ENCODE measurements around the gene PAPPA2. TPM values are rescaled to one million over a fixed set of nuclear protein-coding genes. Genes with fewer than 3 reads are reported as not detected.

PAPPA2 gene
- total RNA-seq, 1 experiment from 2014 or later: 0.81 TPM

DNA sequence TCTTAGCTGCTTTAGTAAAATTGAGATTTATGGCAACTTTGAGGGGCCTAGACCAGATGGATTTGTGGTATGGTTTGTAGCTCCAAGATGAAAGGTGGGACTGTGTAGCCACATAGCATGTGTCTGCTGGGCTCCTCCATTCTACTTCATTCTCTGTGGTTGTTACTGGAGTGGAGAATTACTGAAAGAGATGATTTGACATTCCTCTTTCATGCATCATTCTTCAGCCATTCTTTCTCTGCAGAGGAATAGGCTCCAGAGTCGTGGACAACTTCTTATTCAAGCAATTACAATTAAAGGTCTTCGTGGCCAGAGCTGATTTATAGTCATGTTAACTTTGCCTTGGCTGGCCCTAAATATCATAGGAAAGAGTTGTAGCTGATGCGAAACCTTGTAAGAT lies 328.9 kb downstream of the PAPPA2 start:
- Mint-ChIP-seq H3K27me3 (ENCODE audit: low read depth) (no peaks in the 10 kb centered on the region), H3K4me1 (peaks cover 0 to 4% of the 10 kb centered on the region in 2 experiments; a peak in 2 of 4 replicates), H3K4me3 (no peak overlapping the region), H3K9me3 (no peaks in the 10 kb centered on the region), H3K36me3 (ENCODE audit: insufficient read depth in 1 of 3, low read depth in 3 of 3) (no peaks in the 10 kb centered on the region; a peak in 1 of 7 replicates), H3K27ac (no peak overlapping the region)
- Histone ChIP-seq H3K4me1 (ENCODE audit: insufficient read depth, low read length) (peaks cover 3% of the 10 kb centered on the region; the same call in 1 of the 2 replicates), H4K5ac (ENCODE audit: insufficient read length, low read depth, low read length) (no peak overlapping the region), H3K9ac (ENCODE audit: extremely low read depth, insufficient read length, low read length) (no peak overlapping the region), H3K14ac (ENCODE audit: insufficient read depth, low read length) (no peak overlapping the region), H3K23ac (ENCODE audit: insufficient read length, low read depth, low read length) (no peak overlapping the region), H3K79me2 (ENCODE audit: insufficient read depth, low read length) (no peaks in the 10 kb centered on the region), H3K4me2 (ENCODE audit: insufficient read depth, insufficient read length, low read length) (no peak overlapping the region), H2BK20ac (ENCODE audit: low read depth, low read length, poor library complexity, severe bottlenecking) (peak overlapping the region; percentile 26), H2BK12ac (ENCODE audit: insufficient read length, low read depth, low read length) (no peak overlapping the region), H3K27me3 (ENCODE audit: insufficient read depth, low read length) (no peaks in the 10 kb centered on the region), H4K8ac (replicated peaks; ENCODE audit: insufficient read length, low read depth, low read length) (no peak overlapping the region), H3T11ph (ENCODE audit: low read length) (no peak overlapping the region), H2BK120ac (ENCODE audit: low read depth, low read length, poor library complexity, severe bottlenecking) (no peak overlapping the region), H3K79me1 (ENCODE audit: insufficient read depth, low read depth, low read length, poor library complexity, severe bottlenecking) (no peaks in the 10 kb centered on the region), H4K20me1 (ENCODE audit: control insufficient read depth, insufficient read depth, insufficient read length) (no peaks in the 10 kb centered on the region), H2AK5ac (ENCODE audit: insufficient read length, low read length) (no peak overlapping the region), H3K4ac (ENCODE audit: low read depth, low read length) (no peak overlapping the region), H3K23me2 (ENCODE audit: insufficient read length, low read depth, low read length, poor library complexity, severe bottlenecking) (no peaks in the 10 kb centered on the region), H2AFZ (ENCODE audit: low read length) (no peak overlapping the region), H3K9me3 (ENCODE audit: control insufficient read depth, low read depth, low read length) (no peaks in the 10 kb centered on the region), H2BK5ac (ENCODE audit: insufficient read length, low read length) (no peak overlapping the region), H3K18ac (ENCODE audit: insufficient read length, low read depth, low read length) (no peak overlapping the region), H2BK15ac (ENCODE audit: low read depth, low read length) (no peak overlapping the region), H4K91ac (ENCODE audit: insufficient read length, low read depth, low read length) (no peak overlapping the region), H3K56ac (ENCODE audit: insufficient read length, low read depth, low read length) (no peak overlapping the region), H3K27ac (ENCODE audit: insufficient read length, low read depth, low read length) (no peak overlapping the region)
- no CpG with 5 or more reads among the region's 3 CpGs for WGBS (ENCODE audit: extremely low coverage, insufficient read length, low lambda C conversion rate)
- DNase-seq: no peak
- TF ChIP-seq CTCF (conservative IDR thresholded peaks at IDR 0.05): no peak
